Measurements from ENCODE around the gene FHIT.

The FHIT gene

GRCh38 chr3:60983906-60984305 is 267.3 kb downstream of the FHIT start:
- no peak for DNase-seq

DNA sequence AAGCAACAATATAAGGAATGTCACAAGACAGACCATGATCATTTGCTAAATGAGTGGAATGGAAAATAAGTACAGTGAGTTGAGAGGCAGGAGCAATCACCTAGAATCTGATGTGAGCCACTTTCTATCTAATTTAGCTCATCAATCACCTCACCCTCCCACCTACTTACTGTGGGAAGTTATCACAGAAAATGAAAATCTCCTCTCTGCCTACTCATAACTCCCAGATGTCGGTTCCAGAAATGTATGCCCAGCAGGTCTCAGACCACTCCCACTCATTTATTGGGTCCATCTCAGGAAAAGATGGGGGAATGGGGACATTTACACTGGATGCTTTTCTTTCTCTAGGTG is 270.9 kb downstream of the FHIT start:
- no peak for DNase-seq

DNA sequence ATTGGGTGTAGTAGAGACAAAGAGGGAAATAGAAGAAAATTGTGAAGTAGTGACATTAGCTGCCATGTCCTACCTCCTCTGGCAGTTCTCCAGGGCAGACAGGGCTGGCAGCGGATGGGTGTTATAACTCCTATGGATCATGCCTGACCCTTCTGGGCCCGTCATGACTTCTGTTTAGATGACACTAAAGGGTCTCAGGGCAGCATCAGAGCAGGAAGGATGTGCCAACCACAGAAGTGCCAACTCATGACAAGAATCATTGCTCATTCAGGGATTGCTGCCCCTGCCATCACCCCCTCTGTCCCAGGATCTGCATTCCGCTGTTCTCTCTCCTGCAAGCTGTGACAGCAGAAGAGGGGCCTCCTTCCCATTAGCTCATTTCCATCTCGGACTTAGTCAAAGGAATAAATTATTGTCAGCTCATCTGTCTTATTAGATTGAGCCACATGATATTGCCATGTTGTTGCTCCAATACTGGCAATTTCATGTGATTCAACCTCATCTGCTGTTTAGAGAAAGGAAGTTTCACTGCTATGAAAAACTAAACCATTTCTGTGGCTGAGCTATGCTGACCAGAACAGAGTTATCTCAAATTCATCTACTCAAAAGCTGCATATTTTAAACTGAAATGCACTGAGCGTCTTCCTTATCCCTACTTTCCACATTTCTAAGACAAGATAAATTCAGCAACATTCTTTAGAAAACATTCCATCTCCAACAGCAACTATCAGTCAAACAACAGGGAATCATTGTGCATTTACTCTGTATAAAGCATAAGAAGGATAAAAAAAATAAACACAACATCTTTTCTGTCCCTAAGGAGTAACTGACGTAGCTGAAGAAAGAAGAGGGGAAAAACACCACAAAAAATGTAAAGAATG is 271.6 kb downstream of the FHIT start:
- DNase-seq: peak; percentile 12

DNA sequence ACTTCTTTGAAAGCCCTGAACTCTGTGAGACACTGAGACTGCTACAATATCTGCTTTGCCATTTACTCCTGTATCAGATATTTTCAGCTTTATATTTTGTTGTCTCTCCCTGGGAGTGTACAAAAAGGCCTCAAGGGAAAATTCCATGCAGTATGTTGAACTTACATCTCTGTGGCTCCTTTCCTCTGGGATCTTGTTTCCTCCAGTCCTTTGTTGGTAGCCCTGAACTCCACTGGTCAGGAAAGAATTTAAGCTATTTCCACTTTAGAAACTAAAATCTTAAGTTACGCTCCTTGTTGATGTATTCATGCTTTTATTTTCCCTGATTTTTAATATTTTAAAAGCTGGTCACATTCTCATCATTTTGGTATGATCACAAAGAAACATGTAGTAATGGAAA is 277.9 kb downstream of the FHIT start:
- no peak for DNase-seq

GRCh38 chr3:60972599-60972998 is 278.7 kb downstream of the FHIT start:
- no peak for DNase-seq

- DNase-seq: no peak
Measured at GRCh38 chr3:60970850-60971249, 280.4 kb downstream of the FHIT start.

- no peak for DNase-seq
Measured at GRCh38 chr3:60967141-60967540, 284.1 kb downstream of the FHIT start.

GRCh38 chr3:60957541-60957940 is 293.7 kb downstream of the FHIT start:
- DNase-seq: no peak

DNA sequence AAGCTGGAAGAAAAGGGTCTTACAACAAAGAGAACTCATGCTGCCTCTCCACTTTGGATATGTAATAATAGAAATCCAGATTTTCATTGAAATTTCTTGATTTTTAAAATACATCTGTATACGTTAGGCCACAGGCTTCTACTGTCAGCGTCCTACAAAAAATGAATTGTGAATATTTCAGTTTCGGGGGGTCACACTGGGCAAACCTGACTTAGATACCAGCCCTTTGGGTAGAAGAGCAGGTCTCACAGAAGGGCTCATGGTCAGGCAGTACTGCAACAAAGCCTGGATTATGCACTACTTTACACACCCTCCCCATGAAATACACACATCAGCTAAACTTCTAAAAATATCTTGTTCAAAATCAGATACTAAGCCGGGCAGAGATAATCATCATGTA is 294.5 kb downstream of the FHIT start:
- DNase-seq: no peak

- no peak for DNase-seq
Measured at GRCh38 chr3:60955034-60955433, 296.2 kb downstream of the FHIT start.

DNA sequence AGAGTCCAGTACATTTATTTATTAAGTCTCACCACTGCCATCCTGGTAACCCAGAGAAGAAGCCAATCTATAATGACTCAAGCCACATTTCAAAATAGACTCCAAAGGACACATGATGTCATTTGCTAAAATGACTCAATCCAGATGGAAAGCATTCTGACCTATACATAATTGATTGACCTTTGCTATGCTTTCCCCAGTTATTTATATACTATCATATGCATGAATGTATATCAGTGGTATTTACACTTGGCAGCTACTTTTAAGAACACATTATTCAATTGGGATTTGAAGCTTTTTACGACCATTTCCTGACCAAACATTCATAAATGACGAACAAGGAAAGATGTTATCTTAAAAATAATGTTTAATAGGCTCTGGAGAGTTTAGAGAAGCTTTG is 297.2 kb downstream of the FHIT start:
- no peak for DNase-seq

DNA sequence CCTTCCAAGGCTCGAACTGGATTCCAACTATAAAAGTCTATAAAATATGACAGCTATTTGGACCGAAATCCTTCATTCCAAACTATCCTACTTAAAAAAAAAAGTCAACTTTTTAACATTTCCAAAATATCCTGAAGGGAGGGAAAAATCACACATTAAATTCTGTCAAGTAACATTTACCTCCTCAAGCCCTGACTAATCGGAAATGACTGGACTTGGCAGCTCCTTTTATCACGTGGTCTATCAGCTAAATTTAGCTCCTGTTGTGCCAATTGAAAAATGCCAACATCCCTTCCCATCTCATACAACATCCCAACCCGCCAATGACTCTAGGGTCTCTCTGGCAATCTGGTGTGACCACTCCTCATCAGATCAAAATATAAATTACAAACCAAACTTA is 297.9 kb downstream of the FHIT start:
- DNase-seq: no peak

DNA sequence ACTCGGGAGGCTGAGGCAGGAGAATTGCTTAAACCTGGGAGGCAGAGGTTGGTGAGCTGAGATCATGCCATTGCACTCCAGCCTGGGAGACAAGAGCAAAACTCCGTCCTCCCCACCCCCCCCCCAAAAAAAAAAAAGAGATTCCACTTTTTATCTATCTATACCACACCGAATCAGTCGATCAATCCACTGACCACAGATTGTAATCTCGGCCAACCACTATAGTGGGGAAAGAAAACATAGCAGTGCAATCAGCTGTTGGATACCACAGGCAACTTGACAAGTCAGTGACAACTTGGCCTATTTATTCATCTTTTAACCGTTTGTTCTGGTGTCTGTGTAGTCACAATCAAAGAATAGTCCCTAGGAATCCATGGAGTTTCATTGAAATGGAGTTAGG is 299.2 kb downstream of the FHIT start:
- DNase-seq: no peak

- no peak for DNase-seq
Measured at GRCh38 chr3:60949146-60949545, 302.1 kb downstream of the FHIT start.

GRCh38 chr3:60948488-60948887 is 302.8 kb downstream of the FHIT start:
- no peak for DNase-seq

GRCh38 chr3:60935709-60936108 is 315.5 kb downstream of the FHIT start:
- no peak for DNase-seq

- DNase-seq: no peak
Measured at GRCh38 chr3:60933824-60934223, 317.4 kb downstream of the FHIT start.

DNA sequence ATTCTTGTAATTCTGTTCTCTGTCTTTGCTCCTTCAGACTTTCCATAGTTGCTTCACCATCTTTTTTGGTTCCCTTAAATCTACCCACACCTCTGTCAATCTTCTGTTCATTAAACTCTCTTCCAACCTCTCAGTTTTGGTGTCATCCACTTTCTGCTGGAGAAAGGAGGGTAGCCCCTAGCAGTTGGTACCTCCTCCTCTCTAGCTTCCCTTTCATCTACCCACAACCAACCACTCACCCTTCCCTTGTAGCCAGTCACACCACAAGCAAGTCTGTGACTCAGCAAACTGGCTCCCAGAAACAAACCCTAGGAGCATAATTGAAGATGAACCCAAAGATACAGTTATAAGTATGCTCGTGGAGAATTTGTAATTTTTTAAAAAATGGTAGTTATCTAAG is 318.6 kb downstream of the FHIT start:
- DNase-seq: peak; percentile 14

- no peak for DNase-seq
Measured at GRCh38 chr3:60932170-60932569, 319.1 kb downstream of the FHIT start.

- no peak for DNase-seq
Measured at GRCh38 chr3:60931452-60931851, 319.8 kb downstream of the FHIT start.

GRCh38 chr3:60920519-60920918 is 330.7 kb downstream of the FHIT start:
- no peak for DNase-seq

GRCh38 chr3:60919296-60919695 is 332.0 kb downstream of the FHIT start:
- no peak for DNase-seq

DNA sequence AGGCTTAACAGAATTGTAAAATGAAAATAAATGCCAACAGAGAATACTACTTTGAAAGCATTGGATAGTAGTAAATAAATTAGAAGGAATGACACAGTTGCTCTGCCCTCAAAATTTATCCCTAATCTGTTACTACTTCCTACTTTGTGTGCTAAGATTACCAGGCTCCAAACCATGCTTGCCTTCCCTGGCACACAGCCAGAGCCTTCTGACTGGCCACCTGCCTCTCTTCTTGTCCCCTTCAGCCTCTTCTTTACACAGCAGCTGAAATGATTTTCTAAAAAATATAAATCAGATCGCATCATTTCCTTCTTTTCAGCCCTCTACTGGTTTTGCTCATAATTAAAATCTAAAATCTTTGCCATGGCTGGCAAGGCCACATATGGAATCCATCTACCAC is 334.1 kb downstream of the FHIT start:
- no peak for DNase-seq

- no peak for DNase-seq
Measured at GRCh38 chr3:60916546-60916945, 334.7 kb downstream of the FHIT start.

- DNase-seq: no peak
Measured at GRCh38 chr3:60913474-60913873, 337.8 kb downstream of the FHIT start.
